HEK293T (cell line): ENCODE data around the gene GIGYF2.

Experiments used
- ARNT ChIP-seq: fragments of 450-650 bp; IDR thresholded peaks from 2 replicates; pipeline ENCODE4 v1.6.1; 2017; ENCODE audit warnings: mild to moderate bottlenecking
- FOXA1 ChIP-seq: fragments of 450-650 bp; IDR thresholded peaks from 2 replicates; pipeline ENCODE4 v1.6.1; 2016; ENCODE audit warnings: mild to moderate bottlenecking
- L3MBTL2 ChIP-seq: fragments of 450-650 bp; conservative IDR thresholded peaks from 2 replicates; pipeline ENCODE4 v1.6.1; 2016; ENCODE audit warnings: mild to moderate bottlenecking
- SP1 ChIP-seq: fragments of 450-650 bp; IDR thresholded peaks from 2 replicates; pipeline ENCODE4 v1.6.1; 2017
- ZNF384 ChIP-seq: fragments of 450-650 bp; IDR thresholded peaks from 2 replicates; pipeline ENCODE4 v1.6.1; 2016

DNA sequence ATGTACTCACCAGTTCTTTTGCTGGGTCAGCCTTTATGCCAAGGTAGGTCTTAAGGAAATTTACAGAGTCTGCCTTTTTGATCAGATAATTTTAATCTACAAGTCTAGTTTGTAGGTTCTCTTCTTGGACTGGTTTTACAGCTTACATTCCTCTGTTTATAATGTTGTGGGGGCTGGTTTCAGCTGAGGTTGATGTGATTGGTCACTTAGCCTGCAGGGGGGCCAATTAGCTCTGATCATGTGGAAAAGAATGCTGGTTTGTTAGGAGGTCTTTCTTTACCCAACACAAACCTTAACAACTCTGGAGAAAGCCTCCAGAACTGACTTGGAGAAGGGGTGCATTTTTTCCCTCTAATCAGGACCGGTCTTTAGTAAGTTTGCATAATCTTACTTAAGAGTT, 79.3 kb downstream of the GIGYF2 start, which contains the start of gene KCNJ13:
- TF ChIP-seq ZNF384 (no peak), ARNT (no peak), FOXA1 (no peak), SP1 (no peak), L3MBTL2 (no peak)
